ENCODE measurements around the gene OR52N2.

Gene OR52N2

DNA sequence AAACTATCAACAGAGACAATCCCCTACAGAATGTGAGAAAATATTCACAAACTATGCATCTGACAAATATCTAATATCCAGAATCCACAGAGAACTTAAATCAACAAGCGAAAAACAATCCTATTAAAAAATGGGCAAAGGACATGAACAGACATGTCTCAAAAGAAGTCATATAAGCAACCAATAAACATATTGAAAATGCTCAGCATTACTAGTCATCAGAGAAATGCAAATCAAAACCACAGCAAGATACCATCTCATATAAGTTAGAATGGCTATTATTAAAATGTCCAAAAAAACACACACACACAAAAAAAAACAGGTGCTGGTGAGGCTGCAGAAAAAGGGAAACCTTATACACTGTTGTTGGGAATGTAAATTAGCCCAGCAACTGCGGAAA lies 57.1 kb downstream of the OR52N2 start:
- TF ChIP-seq ZSCAN16 (tag by site-specific recombination; IDR thresholded peaks at IDR 0.05) (no peak), ZNF221 (tag by site-specific recombination; IDR thresholded peaks at IDR 0.05; ENCODE audit: borderline replicate concordance) (no peak), ZNF223 (tag by site-specific recombination; IDR thresholded peaks at IDR 0.05) (no peak), ZBTB21 (tag by site-specific recombination; IDR thresholded peaks at IDR 0.05) (no peak), ZNF426 (tag by site-specific recombination; IDR thresholded peaks at IDR 0.05) (no peak), ZNF175 (tag by site-specific recombination; IDR thresholded peaks at IDR 0.05) (no peak), ZNF354C (tag by site-specific recombination; IDR thresholded peaks at IDR 0.05; ENCODE audit: borderline replicate concordance, low read depth) (no peak), ZNF335 (tag by site-specific recombination; conservative IDR thresholded peaks at IDR 0.05) (no peak), ZNF747 (tag by site-specific recombination; IDR thresholded peaks at IDR 0.05) (no peak), ZNF184 (tag by site-specific recombination; IDR thresholded peaks at IDR 0.05) (no peak), ZNF670 (tag by site-specific recombination; IDR thresholded peaks at IDR 0.05; ENCODE audit: low read depth) (no peak)
- TF ChIP-seq, protein P1, sequence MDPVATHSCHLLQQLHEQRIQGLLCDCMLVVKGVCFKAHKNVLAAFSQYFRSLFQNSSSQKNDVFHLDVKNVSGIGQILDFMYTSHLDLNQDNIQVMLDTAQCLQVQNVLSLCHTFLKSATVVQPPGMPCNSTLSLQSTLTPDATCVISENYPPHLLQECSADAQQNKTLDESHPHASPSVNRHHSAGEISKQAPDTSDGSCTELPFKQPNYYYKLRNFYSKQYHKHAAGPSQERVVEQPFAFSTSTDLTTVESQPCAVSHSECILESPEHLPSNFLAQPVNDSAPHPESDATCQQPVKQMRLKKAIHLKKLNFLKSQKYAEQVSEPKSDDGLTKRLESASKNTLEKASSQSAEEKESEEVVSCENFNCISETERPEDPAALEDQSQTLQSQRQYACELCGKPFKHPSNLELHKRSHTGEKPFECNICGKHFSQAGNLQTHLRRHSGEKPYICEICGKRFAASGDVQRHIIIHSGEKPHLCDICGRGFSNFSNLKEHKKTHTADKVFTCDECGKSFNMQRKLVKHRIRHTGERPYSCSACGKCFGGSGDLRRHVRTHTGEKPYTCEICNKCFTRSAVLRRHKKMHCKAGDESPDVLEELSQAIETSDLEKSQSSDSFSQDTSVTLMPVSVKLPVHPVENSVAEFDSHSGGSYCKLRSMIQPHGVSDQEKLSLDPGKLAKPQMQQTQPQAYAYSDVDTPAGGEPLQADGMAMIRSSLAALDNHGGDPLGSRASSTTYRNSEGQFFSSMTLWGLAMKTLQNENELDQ (tag by site-specific recombination; IDR thresholded peaks at IDR 0.05; ENCODE audit: low read depth), result no peak
- TF ChIP-seq, protein P2, sequence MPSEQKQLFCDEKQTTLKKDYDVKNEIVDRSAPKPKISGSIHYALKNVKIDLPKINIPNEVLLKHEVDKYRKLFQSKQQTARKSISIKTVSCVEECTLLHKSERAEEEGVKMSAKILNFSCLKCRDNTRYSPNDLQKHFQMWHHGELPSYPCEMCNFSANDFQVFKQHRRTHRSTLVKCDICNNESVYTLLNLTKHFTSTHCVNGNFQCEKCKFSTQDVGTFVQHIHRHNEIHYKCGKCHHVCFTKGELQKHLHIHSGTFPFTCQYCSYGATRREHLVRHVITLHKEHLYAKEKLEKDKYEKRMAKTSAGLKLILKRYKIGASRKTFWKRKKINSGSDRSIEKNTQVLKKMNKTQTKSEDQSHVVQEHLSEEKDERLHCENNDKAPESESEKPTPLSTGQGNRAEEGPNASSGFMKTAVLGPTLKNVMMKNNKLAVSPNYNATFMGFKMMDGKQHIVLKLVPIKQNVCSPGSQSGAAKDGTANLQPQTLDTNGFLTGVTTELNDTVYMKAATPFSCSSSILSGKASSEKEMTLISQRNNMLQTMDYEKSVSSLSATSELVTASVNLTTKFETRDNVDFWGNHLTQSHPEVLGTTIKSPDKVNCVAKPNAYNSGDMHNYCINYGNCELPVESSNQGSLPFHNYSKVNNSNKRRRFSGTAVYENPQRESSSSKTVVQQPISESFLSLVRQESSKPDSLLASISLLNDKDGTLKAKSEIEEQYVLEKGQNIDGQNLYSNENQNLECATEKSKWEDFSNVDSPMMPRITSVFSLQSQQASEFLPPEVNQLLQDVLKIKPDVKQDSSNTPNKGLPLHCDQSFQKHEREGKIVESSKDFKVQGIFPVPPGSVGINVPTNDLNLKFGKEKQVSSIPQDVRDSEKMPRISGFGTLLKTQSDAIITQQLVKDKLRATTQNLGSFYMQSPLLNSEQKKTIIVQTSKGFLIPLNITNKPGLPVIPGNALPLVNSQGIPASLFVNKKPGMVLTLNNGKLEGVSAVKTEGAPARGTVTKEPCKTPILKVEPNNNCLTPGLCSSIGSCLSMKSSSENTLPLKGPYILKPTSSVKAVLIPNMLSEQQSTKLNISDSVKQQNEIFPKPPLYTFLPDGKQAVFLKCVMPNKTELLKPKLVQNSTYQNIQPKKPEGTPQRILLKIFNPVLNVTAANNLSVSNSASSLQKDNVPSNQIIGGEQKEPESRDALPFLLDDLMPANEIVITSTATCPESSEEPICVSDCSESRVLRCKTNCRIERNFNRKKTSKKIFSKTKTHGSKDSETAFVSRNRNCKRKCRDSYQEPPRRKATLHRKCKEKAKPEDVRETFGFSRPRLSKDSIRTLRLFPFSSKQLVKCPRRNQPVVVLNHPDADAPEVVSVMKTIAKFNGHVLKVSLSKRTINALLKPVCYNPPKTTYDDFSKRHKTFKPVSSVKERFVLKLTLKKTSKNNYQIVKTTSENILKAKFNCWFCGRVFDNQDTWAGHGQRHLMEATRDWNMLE (tag by site-specific recombination; conservative IDR thresholded peaks at IDR 0.05; ENCODE audit: low read depth), result no peak
- TF ChIP-seq, protein P3, sequence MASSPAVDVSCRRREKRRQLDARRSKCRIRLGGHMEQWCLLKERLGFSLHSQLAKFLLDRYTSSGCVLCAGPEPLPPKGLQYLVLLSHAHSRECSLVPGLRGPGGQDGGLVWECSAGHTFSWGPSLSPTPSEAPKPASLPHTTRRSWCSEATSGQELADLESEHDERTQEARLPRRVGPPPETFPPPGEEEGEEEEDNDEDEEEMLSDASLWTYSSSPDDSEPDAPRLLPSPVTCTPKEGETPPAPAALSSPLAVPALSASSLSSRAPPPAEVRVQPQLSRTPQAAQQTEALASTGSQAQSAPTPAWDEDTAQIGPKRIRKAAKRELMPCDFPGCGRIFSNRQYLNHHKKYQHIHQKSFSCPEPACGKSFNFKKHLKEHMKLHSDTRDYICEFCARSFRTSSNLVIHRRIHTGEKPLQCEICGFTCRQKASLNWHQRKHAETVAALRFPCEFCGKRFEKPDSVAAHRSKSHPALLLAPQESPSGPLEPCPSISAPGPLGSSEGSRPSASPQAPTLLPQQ (tag by site-specific recombination; IDR thresholded peaks at IDR 0.05), result no peak
- no peaks in the 10 kb centered on the region for H3K9me3 ChIP-seq (ENCODE audit: control insufficient read depth, insufficient read depth, low read depth, low read length)
- ChIA-PET CTCF (no interaction called here), POLR2A (no interaction called here)
- no peak overlapping the region for H3K4me3 ChIP-seq (ENCODE audit: low read depth, low read length)
- no peak overlapping the region for H3K27ac ChIP-seq (ENCODE audit: extremely low read depth, low read depth, low read length)
- no peaks in the 10 kb centered on the region for H3K4me1 ChIP-seq (ENCODE audit: control insufficient read depth, insufficient read depth, low read length)
- H3K36me3 ChIP-seq (ENCODE audit: control insufficient read depth in 2 of 2, insufficient read depth in 1 of 2, low read length in 2 of 2), result no peaks in the 10 kb centered on the region
